Stimulated activated CD8-positive, alpha-beta memory T cell treated with anti-CD3 and anti-CD28 coated beads, Interleukin-2, amount 100 ng/mL, for 48 hours (primary cell): Measurements from ENCODE around the gene S100PBP.
"Not testable (repeated sequence)": the region's sequence is repeated elsewhere in the genome, so short reads cannot be mapped to it uniquely, and the experiment has no call there.

Source experiments
- DNase-seq, 2 donors: peaks; one replicate each; pipeline ENCODE4 v3.0.0-alpha.2; 2020; ENCODE audit warnings: low read depth in 2 of 2

Gene S100PBP

DNA sequence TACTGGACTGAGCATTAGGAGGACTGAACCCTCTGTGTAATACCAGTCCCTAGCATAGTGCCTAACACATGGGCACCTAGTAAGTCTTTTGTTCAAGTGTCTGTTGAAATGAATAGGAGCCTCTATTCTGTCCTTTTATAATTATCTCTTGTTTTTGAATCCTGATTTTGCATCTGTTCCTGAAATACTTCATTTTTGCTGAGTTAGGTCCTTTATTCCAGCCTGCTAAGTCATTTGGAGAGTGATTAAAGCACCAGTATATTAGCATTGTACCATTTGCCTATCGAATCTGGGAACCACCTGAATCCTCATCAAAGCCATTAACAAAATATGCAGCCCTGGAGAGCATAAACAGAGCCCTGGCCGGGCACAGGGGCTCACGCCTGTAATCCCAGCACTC, 32.6 kb upstream of the S100PBP start:
- no peak for DNase-seq

DNA sequence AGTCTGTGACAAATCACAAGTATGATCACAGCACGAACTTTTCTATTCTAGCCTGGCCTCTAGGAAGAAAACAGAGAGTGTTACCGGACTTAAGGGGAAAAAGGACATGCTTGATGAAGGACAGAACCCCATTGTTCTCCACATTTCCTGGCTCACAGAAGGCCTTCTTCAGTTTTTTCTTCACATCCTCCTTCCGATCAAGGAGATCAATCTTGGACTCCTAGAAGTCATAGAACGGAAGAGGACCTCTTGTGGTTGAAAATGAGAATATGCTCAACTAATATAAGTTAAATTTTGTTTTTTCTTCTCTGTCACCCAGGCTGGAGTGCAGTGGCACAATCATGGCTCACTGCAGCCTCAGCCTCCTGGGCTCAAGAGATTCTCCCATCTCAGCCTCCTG, 30.6 kb upstream of the S100PBP start:
- DNase-seq: no peak

DNA sequence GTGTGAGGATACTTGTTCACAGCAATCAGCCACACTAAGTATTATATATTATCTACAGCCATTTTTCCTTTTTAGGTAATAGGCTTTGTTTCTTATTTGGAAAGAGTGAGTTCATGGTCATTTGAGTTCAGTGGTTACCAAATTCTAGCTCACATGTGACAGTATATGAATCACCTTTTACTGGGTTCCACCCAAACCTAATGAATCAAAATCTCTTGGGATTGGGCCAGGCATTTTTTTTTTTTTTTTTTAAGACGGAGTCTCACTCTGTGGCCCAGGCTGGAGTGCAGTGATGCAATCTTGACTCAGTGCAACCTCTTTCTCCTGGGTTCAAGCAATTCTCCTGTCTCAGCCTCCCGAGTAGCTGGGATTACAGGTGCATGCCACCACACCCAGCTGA, 28.1 kb upstream of the S100PBP start:
- DNase-seq: not testable (repeated sequence)

DNA sequence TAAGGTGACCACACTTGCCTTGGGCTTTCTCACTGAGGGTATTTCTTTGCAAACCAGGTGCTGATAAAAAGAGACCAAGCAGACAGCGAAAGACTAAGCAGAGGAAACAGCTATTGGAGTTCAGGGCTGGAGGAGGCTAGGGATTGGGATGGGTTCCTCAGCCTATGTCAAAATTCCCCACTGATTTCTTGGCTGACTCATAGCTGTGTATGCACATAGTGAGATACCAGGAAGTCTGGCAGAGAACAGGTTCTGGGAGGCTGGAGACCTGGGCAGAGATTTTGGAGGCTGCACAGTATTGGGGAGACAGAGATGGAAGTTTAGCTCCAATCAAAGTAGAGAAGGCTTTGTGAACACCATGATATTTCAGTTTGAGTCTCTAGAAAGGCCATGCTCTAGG, 25.6 kb upstream of the S100PBP start:
- no peak for DNase-seq

DNA sequence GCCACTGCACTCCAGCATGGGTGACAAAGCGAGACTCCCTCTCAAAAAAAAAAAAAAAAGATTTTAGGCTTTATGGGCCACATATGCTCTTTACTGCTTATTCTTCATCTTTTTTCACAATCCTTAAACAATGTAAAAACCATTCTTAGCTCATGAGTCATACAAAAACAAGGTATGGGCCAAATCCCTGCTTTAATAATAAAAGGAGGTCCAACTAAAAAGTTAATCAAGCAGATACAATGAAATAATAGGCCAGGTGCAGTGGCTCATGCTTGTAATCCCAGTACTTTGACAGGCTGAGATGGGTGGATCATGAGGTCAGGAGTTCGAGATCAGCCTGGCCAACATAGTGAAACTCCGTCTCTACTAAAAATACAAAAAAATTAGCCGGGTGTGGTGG, 21.7 kb upstream of the S100PBP start:
- DNase-seq: not testable (repeated sequence)

DNA sequence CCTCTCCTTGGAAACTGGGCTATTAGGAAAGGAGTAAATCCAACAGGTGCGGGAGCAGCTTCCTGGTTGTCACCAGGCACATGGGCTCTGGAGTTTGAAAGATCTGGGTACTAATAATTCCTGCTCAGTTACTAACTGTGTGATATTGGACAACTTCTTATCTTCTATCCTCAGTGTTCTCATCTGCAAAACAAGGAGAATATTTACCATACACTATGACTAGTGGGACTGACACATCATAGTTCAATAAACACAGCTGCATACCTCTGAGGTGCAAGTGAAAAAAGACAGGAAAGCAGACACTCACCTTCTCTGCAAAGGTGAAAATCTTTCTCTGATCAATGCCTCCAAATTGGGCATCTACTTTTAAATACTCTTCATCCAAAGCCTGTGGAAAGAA, 20.0 kb upstream of the S100PBP start:
- no peak for DNase-seq

DNA sequence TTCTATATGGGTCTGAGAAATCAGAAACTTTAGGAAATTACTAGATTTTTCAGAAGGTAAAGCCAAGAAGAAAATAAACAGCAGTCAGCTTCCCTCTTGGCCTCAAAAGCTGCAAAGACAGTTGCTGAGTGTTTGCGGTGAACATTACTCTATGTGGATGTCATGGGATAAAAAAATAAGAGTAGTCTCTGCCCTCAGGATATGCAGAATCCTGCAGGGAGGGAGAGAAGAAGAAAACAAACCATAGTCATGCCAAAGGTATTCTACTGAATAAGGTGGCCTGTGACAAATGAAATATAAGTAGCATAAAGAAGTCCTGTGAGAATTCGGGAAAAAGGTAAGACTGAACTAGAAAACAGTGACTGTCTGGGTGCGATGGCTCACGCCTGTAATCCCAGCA, 19.3 kb upstream of the S100PBP start:
- no peak for DNase-seq

DNA sequence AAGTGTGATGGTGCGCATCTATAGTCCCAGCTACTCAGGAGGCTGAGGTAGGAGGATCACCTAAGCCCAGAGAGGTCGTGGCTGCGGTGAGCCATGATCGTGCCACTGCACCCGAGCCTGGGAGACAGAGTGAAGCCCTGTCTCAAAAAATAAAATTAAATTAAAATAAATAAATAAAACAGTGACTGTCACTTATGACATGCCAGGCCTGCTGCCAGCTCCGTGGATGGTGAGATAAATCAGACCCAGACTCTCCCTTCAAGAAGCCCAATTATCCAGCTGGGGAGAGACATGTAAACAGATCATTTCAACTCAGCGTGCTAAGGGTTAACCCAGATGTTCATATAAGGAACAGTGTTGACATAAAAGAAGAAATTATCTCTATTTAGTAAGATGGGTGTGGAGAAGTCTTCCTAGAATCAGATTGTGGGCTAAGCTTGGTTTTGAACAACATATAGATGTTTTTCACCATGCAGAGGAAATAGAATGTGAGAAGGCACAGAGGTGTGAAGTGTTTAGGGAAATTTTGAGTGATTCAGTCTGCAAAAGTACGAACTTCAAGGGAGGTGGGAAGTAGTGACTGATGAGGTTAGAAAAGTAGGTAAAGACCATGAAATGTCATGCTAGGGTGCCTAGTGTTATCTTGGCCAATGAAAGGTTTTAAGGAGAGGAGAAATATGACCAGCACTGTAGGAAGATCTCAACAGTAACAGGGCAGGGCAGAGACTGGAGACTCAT, 18.6 kb upstream of the S100PBP start:
- DNase-seq: no peak

DNA sequence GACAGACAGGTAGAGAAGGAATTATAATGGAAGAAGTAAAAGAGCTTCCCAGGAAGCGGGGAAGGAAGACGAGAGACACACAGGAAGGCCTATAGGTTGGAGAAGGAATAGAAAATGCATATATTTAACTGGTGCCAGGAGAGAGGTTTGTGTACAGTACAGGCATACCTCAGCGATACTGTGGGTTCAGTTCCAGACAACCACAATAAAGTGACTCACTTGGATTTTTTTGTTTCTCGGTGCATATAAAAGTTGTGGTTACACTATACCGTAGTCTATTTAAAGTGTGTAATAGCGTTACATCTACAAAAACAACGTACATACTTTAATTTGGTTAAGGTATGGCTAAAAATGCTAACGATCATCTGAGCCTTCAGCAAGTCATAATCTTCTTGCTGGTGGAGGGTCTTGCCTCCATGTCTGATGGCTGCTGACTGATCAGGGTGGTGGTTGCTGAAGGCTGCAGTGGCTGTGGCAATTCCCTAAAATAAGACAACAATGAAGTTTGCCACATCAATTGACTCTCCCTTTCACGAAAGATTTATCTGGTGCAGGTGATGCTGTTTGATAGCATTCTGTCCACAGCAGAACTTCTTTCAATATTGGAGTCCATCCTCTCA, 16.2 kb upstream of the S100PBP start:
- DNase-seq: no peak

DNA sequence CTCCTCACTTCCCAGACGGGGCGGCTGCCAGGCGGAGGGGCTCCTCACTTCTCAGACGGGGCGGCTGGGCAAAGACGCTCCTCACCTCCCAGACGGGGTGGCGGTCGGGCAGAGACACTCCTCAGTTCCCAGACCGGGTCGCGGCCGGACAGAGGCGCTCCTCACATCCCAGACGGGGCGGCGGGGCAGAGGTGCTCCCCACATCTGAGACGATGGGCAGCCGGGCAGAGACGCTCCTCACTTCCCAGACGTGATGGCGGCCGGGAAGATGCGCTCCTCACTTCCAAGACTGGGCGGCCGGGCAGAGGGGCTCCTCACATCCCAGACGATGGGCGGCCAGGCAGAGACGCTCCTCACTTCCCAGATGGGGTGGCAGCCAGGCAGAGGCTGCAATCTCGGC, 13.0 kb upstream of the S100PBP start:
- DNase-seq: not testable (repeated sequence)

DNA sequence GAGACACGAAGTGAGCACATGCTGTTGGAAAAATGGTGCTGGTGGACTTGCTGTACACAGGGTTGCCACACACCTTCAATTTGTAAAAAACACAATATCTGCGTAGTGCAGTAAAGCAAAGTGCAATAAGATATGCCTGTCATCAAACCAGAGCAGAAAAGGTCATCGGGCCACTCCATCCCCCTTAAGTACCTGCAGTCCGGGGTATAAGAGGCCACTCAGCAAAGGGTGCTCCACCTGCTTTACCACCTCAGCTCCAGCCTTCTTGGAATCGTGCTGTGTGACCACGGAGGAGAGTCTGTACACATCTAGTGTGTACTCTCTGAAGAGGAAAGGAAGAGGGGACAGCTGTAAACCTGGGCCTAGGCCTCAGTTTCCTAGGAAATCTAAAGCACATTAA, 11.2 kb upstream of the S100PBP start:
- DNase-seq: no peak

DNA sequence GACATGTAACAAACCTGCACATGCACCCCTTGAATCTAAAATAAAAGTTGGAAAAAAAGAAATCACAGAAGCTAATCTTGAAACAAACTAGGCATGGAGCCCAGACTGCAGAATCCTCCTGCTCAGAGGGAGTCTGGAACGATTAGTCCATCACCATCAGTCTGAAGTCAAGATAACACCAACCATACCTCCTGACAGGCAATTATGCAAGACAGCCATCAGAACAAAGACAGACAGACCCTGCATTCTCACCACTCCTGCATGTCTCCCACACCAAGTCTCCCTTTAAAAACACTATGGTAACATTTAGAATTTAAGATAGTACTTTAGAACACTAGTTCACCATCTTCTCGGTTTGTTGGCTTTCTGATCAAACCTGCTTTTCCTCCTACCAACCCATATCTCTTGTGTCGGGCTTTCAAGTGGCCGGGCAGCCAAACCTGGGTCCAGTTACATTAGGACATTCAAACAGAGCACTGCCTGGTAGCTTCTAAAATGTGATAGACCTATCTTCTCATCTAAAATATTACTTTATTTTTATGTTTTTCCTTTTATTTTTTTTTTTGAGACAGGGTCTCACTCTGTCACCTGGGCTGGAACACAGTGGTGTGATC, 10.4 kb upstream of the S100PBP start:
- DNase-seq: no peak

DNA sequence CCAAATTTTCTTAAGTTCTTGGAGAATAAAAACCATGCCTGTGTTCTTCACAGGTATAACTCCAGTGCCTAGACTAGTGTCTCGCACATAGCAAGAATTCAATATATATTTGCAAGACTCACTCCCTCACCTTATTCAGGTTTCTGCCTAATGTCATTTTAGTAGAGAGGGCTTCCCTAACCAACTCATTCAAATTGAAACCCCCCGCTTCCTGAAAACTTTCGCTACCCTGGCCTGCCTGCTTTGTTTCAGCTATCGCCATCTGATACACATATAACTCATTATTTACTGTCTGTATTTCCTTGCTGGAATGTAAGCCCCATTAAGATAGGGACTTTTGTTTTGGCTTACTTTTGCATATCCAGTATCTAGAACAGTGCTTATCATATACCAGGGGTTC, 8.9 kb upstream of the S100PBP start:
- DNase-seq: no peak

DNA sequence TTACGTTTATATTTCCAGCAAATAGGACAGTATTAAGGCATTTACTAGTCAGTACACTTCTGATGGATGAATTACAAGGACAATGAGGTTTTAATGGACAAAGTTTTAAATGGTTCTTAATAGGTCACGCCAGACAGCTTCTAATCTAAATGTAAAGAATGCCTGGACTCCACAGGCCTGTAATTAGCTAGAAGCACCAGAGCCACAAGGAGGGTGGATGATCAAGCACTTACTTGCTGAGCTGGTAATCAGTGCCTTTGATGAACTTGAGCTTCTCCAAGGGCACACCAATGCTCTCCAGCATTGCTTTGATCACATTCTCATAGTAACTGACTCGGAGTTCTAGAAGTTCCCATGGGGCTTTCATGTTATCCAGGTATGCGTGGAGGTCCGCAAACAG, 7.1 kb upstream of the S100PBP start:
- no peak for DNase-seq

DNA sequence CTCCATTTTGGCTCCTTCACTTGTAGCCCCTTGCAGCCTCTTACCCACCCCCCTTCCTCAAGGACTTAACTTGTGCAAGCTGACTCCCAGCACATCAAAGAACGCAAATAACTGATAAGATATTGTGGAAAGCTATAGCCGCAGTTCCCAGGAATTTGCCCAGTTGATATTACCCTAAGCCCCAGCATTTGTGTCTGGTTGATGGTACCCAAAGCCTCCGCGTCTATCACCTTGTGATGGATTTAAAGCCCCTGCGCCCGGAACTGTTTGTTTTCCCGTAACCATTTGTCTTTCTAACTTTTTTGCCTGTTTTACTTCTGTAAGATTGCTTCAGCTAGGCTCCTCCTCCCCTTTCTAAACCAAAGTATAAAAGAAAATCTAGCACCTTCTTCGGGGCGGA, 6.2 kb upstream of the S100PBP start:
- no peak for DNase-seq

DNA sequence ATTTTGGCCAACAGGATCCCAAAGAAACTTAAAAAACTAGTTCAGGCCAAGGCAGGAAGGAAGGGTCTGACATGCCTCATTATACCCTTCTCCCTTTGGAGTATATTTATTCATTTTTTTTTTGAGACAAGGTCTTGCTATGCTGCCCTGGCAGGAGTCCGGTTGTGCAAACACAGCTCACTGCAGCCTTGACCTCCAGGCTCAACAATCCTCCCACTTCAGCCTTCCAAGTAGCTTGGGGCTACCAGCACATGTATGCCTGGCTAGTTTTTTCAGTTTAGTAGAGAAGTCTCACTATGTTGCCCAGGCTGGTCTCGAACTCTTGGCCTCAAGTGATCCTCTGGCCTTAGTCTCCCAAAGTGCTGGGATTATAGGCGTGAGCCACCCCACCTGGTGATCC, 5.5 kb upstream of the S100PBP start:
- no peak for DNase-seq

DNA sequence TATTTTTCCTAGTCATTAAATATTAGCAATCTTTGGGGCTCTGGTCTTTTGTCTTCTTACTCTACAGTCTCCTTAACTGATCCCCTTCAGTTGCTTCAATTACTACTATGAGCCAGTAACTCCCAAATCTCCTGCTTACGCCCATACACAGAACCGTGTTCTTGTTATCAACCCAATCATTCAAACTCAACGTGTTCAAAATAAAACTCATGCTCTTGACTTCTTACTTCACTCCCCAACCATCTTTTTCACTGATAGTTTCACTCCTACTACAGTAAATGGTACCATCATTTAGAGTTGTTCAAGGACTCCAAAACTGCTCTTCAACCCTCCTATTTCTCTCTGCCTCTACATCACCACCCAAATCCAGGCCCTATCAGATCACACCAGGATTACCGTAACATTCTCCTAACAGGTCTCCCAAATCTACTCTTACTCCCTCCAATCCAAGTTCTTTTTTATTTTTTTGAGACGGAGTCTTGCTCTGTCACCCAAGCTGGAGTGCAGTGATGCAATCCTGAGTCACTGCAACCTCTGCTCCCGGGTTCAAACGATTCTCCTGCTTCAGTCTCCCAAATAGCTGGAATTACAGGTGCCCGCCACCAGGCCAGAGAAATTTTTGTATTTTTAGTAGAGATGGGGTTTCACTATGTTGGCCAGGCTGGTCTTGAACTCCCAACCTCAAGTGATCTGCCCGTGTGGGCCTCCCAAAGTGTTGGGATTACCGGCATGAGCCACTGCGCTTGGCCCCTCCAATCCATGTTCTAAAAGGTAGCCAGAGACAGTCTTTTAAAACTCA, 3.3 kb upstream of the S100PBP start:
- DNase-seq: no peak

DNA sequence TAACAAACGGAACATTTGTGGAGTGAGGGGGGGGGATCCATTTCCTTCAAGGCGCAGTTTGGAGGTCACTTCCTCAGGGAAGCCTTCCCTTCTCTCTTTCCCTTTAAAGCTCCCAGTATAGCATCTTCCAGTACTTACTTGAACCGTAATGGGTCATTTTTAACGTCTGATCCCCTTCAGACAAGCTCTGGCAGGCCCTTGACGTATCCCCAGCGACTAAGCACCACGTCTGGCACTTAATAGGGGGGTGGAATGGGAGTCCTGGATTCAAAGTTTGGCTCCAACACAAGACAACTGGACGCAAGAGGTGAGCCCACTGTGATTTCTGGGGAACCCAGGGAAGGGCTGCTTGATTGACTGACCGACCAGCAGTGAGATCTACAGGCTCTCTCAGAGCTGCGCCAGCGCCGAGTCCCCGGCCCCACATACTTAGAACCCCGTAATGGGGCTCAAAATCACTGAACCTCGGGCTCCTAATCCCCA, 736 bp upstream of the S100PBP start:
- DNase-seq: no peak

DNA sequence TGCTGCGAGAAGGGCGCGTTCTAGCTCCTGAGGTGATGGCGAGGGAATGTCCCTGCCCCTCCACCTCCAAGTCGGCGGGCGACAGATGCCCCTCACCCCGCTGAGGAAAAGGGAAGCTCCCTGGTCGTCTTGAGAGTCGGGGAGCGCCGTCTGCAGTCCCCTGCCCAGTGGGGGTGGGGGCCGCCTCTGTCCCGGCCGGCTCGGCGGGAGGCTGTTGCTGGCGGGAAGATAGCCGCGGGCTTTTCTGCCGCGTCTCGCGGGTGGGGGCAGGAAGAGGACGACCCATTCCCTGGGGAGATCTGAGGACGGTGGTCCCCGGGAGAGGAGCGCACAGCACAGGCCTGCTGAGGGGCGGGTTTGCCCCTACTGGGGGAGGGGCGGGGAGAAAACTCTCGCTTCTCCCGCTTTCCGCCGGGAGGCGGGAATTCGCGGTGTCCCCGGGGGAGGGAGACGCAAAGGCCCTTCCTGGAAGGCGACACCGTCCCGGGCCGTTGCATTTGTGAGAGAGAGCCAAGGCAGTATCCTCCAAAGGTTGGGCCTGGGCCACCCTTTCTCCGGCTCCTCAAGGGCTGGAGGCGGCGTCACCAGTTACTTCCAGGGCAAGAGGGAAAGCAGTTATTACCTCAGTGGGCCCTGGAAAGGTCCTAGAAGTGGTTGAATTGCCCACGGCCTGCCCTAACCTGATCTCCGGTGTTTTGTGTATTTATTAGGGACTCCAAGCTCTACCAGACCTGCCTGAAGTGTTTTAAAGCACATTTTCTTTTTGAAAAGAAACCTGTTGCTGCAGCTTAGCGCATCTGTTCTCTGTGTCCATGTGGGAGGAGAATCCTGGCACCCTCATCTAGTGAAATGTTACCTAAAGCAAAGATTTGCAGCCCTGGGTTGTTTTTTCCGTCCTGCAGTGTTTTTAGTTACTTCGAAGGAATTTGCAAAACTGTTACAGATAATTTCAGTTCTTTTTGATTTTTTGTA, 648 bp downstream of the S100PBP start:
- DNase-seq: peak in 1 of 2 donors; percentile 17

DNA sequence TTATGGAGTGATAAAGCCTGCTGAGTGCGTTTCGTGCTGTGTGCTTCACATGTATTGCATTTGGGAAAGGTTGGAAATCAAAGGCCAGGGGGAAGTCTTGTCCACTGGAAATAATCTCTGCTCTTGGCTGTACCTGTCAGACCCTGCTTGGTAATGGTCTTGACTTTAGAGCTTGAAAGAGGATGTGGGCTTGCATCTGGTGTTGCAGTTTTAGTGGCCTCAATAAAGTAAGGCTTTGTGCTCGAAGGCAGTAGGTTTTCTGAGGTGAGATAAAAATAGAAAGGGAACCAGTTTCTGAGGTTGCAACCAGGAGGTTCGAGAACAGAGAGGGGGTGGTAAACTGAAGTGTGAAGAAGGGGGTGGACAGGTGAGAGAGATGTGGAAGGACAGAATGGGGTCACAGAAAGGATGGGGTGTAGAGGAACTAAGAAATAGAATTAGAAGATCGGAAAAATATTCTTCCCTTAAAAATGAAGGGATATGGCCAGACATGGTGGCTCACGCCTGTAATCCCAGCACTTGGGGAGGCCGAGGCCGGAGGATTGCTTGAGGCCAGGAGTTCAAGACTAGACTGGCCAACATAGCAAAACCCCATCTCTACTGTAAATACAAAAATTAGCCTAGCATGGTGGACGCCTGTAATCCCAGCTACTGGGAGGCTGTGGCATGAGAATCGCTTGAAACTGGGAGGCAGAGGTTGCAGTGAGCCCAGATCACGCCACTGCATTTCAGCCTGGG, 1.5 kb downstream of the S100PBP start:
- no peak for DNase-seq
